ENCODE results near the gene XPNPEP2.

XPNPEP2 gene

GRCh38 chrX:129754056-129755024, 15.6 kb downstream of the XPNPEP2 start:
- no peak for DNase-seq

- DNase-seq = no peak
These were observed 17.2 kb downstream of the XPNPEP2 start for GRCh38 chrX:129755779-129756650.

DNA sequence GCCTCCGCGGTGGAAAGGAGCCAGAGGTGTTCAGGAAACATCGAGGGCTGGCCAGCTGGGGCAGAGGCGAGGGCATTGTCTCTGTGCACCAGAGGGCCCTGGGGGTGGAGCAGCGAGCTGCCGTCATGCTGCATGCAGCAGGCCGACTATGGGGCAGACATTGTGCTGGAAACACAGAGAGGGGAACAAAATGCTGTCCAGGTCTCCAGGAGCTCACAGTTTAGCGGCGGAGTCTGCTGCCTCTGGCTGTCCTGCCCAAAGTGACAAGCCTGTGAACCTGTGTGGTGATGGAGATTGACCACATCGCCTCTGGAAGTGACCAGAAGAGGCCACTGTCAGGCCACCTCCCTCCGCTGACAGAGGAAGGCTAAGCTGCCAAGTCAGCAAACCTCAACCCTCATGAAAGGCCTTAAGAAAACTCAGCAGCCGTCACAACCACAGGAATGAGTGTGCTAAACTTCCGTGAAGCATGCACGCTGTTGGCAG, 20.8 kb downstream of the XPNPEP2 start:
- DNase-seq = no peak

- DNase-seq = no peak
These were observed 21.4 kb downstream of the XPNPEP2 start for GRCh38 chrX:129760155-129760554.

GRCh38 chrX:129760981-129761380, 22.2 kb downstream of the XPNPEP2 start:
- DNase-seq = no peak

- no peak for DNase-seq
These were observed 22.8 kb downstream of the XPNPEP2 start for GRCh38 chrX:129761596-129761995.

DNA sequence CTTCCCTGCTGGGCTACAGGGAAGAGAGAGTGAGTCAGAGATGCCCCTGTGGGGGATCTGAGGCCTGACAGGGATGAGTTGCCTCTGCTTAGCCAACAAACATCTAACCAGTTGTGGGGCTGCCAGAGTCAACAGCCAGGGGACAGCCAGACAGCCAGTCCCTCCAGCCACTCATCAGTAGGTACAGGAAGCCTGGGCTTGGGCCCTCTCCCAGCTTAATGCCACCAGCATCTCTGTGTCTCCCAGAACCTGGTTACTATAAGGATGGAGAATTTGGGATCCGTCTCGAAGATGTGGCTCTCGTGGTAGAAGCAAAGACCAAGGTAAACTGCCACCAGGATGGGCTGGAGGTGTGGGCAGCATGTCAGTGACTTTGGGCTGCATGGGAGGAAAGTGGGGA, 23.7 kb downstream of the XPNPEP2 start:
- DNase-seq = no peak

GRCh38 chrX:129763666-129764065, 24.9 kb downstream of the XPNPEP2 start:
- no peak for DNase-seq

GRCh38 chrX:129768186-129768585, 29.4 kb downstream of the XPNPEP2 start:
- no peak for DNase-seq

- DNase-seq = no peak
These were observed 30.0 kb downstream of the XPNPEP2 start for GRCh38 chrX:129768586-129769466.

DNA sequence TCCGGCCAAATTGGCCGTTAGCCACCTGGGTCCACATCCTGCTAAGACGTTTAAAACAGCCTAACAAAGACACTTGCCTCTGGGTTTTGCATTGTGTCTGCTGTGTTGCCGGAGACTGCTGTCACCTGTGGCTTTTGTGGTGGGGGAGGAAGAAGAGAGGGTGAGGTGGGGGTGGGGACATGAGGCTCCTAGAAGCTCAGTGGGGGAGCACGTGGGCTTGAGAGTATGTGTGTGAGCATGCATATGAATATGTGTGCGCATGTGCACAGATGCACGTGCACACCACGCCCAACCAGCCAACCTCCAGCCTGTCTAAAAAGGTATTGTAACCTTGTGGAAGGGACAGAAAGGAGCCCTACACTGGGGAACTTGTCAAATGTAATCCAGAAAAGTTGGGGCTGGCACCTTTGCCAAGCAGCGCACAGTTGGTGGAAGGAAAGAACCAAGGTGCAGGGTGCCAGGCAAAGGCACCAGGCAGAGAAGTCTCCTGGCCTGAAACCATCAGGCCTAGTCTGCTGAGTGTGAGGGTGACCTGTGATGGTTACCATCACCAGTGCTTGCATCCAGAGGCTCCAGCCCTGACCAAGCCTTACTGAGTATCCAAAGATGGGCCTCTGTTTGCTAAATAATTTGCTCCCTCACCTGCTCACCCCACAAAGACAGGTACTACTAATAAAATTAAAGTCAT, 30.8 kb downstream of the XPNPEP2 start:
- DNase-seq = no peak

GRCh38 chrX:129771266-129771995, 32.7 kb downstream of the XPNPEP2 start:
- DNase-seq = no peak

GRCh38 chrX:129772796-129773431, 34.1 kb downstream of the XPNPEP2 start:
- no peak for DNase-seq

GRCh38 chrX:129773649-129774458, 35.1 kb downstream of the XPNPEP2 start:
- no peak for DNase-seq

DNA sequence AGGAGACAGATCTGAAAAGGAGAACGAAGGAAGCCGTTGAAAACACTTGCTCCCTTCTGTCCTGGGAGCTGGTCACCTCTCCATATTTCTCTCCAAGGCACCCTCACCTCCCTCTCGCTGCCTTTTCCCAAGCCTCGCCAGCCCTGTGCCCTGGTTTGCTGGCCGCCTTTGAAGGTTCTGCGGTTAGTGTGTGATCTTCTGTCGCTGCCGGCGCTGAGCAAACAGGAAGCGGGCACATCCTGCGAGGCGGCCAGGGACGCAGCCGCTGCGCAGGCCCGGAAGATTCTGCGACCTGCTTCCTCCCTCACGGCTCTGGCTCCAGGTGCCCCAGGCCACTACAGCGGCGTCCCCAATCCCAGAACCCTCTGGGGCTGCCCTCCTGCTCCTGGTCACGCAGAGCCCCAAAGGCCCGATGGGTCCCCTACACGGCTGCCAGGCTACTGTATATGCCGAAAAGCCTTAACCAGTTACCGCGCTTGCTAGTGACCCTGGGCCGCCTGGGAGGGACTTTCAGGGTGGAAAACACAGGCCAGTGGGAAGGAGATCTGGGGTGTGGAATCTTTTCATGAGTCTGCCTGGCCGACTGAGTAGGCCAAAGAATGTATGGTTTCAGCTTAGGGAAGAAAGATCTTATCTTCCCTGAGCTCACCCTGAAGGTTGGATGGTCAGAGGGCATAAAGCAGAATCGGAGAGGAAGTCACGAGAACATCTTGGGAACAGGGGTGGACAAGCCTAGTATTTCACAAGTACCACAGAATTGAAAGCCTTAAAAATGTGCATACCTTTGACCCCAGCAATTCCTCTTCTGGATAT, 38.6 kb downstream of the XPNPEP2 start:
- no peak for DNase-seq

- DNase-seq = no peak
These were observed 40.4 kb downstream of the XPNPEP2 start for GRCh38 chrX:129779086-129779672.

GRCh38 chrX:129779747-129780146, 41.0 kb downstream of the XPNPEP2 start, which contains the start of gene SASH3:
Gene SASH3, plus strand, starts transcription at chrX:129779949. Its CDS starts 149 bp downstream, at chrX:129780098.
- no peak for DNase-seq

DNA sequence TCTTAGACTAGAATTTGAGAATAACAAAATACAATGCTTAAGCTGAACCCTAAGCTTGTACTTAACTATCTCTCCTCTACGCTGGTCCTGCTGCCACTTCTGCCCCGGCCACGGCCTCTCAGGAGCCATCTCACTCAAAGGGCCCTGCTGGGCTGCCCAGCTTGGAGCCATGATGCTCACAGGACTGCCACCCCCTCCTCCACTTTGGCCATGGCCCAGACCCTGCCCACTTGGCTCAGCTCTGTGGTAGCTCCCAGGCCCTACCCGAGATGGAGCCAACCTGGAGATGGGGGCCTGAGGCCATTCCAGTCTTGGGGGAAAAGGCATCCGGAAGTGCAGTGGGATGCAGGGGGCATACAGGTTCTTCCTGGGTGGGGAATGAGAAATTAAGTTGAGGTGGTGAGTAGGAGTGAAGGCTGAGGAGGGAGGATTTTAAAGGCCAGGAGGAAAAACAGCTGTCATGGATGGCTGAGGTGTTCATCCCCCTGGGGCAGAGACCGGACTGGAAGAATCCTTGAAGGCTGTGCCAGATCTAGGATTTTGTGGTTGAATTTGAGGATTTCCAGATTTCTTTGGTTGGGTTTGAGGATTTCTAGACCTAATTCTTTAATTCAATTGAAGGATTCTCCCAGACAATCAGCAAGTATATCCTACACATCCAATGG, 41.8 kb downstream of the XPNPEP2 start:
- no peak for DNase-seq

Measured in NCI-H345 (cell line).